Esophagus muscularis mucosa (tissue), 4 donors: ENCODE data around the gene LANCL2. TPM values are rescaled to one million over a fixed set of nuclear protein-coding genes. Genes with fewer than 3 reads are reported as not detected.
"Not testable (repeated sequence)": the region's sequence is repeated elsewhere in the genome, so short reads cannot be mapped to it uniquely, and the experiment has no call there.

Experiments used
- DNase-seq: peaks from one replicate; pipeline ENCODE4 v3.0.0-alpha.2; 2017; ENCODE audit errors: extremely low spot score
- H3K27ac ChIP-seq, 4 donors: fragments of 200-600 bp; sonication (generic); replicated peaks in 1 of 4; 1 replicate in 3 of 4; 2 replicates in 1 of 4; pipeline ENCODE4 v1.5.1; 2016 to 2019; ENCODE audit warnings: mild to moderate bottlenecking in 1 of 4
- H3K27me3 ChIP-seq, 4 donors: fragments of 200-600 bp; sonication (generic); one replicate each; pipeline versions ENCODE4 v1.5.1 to v1.6.0; 2016 to 2019
- H3K36me3 ChIP-seq, 4 donors: fragments of 200-600 bp; sonication (generic); one replicate each; pipeline ENCODE4 v1.5.1; 2016 to 2019
- H3K4me1 ChIP-seq, 4 donors: fragments of 200-600 bp; sonication (generic); one replicate each; pipeline ENCODE4 v1.5.1; 2016 to 2019
- H3K4me3 ChIP-seq, 4 donors: fragments of 200-600 bp; sonication (generic); 1 replicate in 2 of 4; 2 replicates in 2 of 4; pipeline ENCODE4 v1.5.1; 2016 to 2019; ENCODE audit warnings: mild to moderate bottlenecking in 4 of 4, moderate library complexity in 1 of 4
- H3K9me3 ChIP-seq, 4 donors: fragments of 200-600 bp; sonication (generic); 1 replicate in 3 of 4; 2 replicates in 1 of 4; pipeline ENCODE4 v1.5.1; 2016 to 2019
- CTCF ChIP-seq, 3 experiments: fragments of 200-600 bp in 2 of 3; fragments of 450-650 bp in 1 of 3; sonication (generic) in 2 of 3; IDR thresholded peaks; one replicate each; pipeline ENCODE4 v1.5.1; 2017 to 2019; ENCODE audit warnings: antibody characterized with exemption in 3 of 3, mild to moderate bottlenecking in 2 of 3, moderate library complexity in 1 of 3
- EP300 ChIP-seq: sonication (generic); formaldehyde crosslinking; IDR thresholded peaks from one replicate; pipeline ENCODE4 v1.6.1; 2017; ENCODE audit warnings: antibody characterized with exemption
- POLR2A ChIP-seq: fragments of 450-650 bp; IDR thresholded peaks from one replicate; pipeline ENCODE4 v1.6.1; 2017; ENCODE audit warnings: antibody characterized with exemption, moderate library complexity, mild to moderate bottlenecking, low read depth
- POLR2AphosphoS5 ChIP-seq, 2 donors: sonication (generic); formaldehyde crosslinking; IDR thresholded peaks; one replicate each; pipeline ENCODE4 v1.6.1; 2017; ENCODE audit warnings: antibody characterized with exemption in 2 of 2
- WGBS: methylation state at CpG from one replicate; pipeline ENCODE4 v1.1.5; 2018; 5-methylcytosine and 5-hydroxymethylcytosine counted together
- intact Hi-C: fragments of 100-400 bp; cut with DNase I; formaldehyde crosslinking; loops from one replicate; pipeline ENCODE4 v1.15.1; 2023
- total RNA-seq, 4 donors: library from RNA; depleted of rRNA; stranded (reverse); fragments of >200 nt; gene quantifications; one replicate each; pipeline versions ENCODE4 v1.1.0 to v1.2.1, GENCODE V29; 2016

LANCL2 gene
- total RNA-seq, 4 donors from 2014 or later, result 10.0 to 11.8 (median 10.7) TPM

- no peak for DNase-seq
- H3K27me3 ChIP-seq, result no peaks in the 10 kb centered on the region
- H3K4me1 ChIP-seq, result no peaks in the 10 kb centered on the region
- intact Hi-C loops, result no loop called here
- WGBS, result 82% methylated on average over 2 of the region's 2 CpGs
- H3K27ac ChIP-seq, result no peak overlapping the region
- peaks cover 0 to 61% (median 13%) of the 10 kb centered on the region in 4 donors for H3K36me3 ChIP-seq
- no peak overlapping the region for H3K4me3 ChIP-seq
- TF ChIP-seq EP300, result no peak
- TF ChIP-seq CTCF (IDR thresholded peaks at IDR 0.05), result no peak
- TF ChIP-seq POLR2A, result no peak
- no peak for TF ChIP-seq POLR2AphosphoS5 (IDR thresholded peaks at IDR 0.05)
- no peaks in the 10 kb centered on the region for H3K9me3 ChIP-seq
Measured at GRCh38 chr7:55470261-55470660, 105.1 kb downstream of the LANCL2 start.

- intact Hi-C loops, DNase-seq, H3K4me3 ChIP-seq, H3K4me1 ChIP-seq, H3K27me3 ChIP-seq, H3K9me3 ChIP-seq, H3K27ac ChIP-seq: not testable (repeated sequence)
- no CpG with 5 or more reads among the region's 9 CpGs for WGBS
- H3K36me3 ChIP-seq, result peaks cover 0 to 50% (median 10%) of the 10 kb centered on the region in 4 donors
Measured at GRCh38 chr7:55471594-55471993, 106.5 kb downstream of the LANCL2 start.

GRCh38 chr7:55472406-55472805, 107.3 kb downstream of the LANCL2 start:
- H3K27me3 ChIP-seq, H3K4me1 ChIP-seq, H3K9me3 ChIP-seq, intact Hi-C loops, H3K4me3 ChIP-seq, DNase-seq, H3K27ac ChIP-seq: not testable (repeated sequence)
- peaks cover 0 to 50% (median 9%) of the 10 kb centered on the region in 4 donors for H3K36me3 ChIP-seq
- no CpG with 5 or more reads among the region's 14 CpGs for WGBS

GRCh38 chr7:55472928-55473725, 108.0 kb downstream of the LANCL2 start:
- intact Hi-C loops, result no loop called here
- H3K9me3 ChIP-seq, result no peaks in the 10 kb centered on the region
- H3K4me3 ChIP-seq, result no peak overlapping the region
- H3K27ac ChIP-seq, result no peak overlapping the region
- no peaks in the 10 kb centered on the region for H3K27me3 ChIP-seq
- 96% methylated on average over 14 of the region's 25 CpGs for WGBS
- H3K4me1 ChIP-seq, result no peaks in the 10 kb centered on the region
- H3K36me3 ChIP-seq, result peaks cover 0 to 43% (median 9%) of the 10 kb centered on the region in 4 donors
- no peak for DNase-seq
- TF ChIP-seq EP300, result no peak
- TF ChIP-seq POLR2AphosphoS5 (IDR thresholded peaks at IDR 0.05), result no peak
- no peak for TF ChIP-seq POLR2A
- TF ChIP-seq CTCF (IDR thresholded peaks at IDR 0.05), result no peak

GRCh38 chr7:55473932-55474331, 108.8 kb downstream of the LANCL2 start:
- Histone ChIP-seq H3K27ac (no peak overlapping the region), H3K27me3 (no peaks in the 10 kb centered on the region), H3K4me1 (no peaks in the 10 kb centered on the region), H3K4me3 (no peak overlapping the region), H3K36me3 (peaks cover 0 to 38% (median 9%) of the 10 kb centered on the region in 4 donors), H3K9me3 (no peaks in the 10 kb centered on the region)
- DNase-seq, result peak; percentile 68
- intact Hi-C loops, result no loop called here
- WGBS, result 93% methylated on average over 10 of the region's 10 CpGs
- TF ChIP-seq POLR2A, result no peak
- no peak for TF ChIP-seq POLR2AphosphoS5 (IDR thresholded peaks at IDR 0.05)
- no peak for TF ChIP-seq CTCF (IDR thresholded peaks at IDR 0.05)
- TF ChIP-seq EP300, result no peak
